Inferior parietal cortex (tissue), 1 donor: ENCODE measurements around the gene CDK11B.
"Not testable (repeated sequence)": the region's sequence is repeated elsewhere in the genome, so short reads cannot be mapped to it uniquely, and the experiment has no call there.

ENCODE experiments used
- DNase-seq: peaks from one replicate; pipeline ENCODE4 v3.0.0-alpha.2; 2016; ENCODE audit errors: extremely low spot score

The CDK11B gene

DNA sequence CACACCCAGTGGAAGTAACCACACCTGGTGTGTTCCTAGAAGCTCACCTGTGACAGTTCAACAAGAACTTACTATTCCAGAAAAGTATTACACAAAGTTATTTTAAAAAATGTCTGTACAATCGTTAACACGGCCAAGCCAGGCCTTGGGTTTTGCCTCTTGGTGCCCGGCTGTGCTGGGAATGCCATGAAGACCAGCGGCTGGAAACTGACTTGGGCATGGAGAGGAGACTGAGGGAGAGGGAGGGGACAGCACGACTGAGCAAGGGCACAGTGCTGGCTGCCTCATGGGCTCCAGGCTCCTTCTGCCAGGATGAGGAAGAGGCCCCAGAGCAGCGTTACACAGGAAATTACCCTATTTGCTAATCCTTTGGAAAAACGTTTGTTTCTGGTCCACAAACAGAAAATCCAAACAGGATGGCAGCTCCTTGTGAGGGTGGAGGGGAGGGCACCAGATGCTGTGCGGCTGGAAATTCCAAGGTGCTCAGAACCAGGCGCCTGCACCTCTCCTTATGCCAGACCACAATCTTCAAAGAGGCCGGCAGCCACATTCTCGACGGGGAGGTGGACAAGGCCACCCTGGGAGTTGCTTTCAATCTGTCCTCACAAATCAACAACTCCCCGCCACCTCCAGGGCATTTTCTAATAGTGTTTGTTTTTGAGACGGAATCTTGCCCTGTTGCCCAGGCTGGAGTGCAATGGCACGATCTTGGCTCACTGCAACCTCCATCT, 4.2 kb upstream of the CDK11B start:
- DNase-seq: not testable (repeated sequence)

DNA sequence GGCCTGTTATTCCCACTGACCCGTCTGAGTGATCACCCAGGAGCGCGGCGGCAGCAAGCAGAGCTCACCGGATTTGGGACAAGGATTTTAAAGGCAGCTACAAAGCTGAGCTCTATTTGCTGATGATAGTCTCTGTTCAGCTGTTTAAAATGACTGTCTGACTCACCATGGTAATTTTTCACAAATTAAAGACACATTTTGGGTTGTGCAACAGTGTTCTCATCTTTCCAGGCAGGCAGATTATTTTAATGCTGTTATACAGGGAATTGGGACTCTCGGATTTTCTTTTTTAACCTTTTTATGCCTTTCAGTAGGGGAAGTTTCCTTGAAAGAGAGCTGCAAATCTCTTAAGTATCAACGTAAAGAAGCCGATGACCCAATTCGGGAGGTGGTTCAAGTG, 3.6 kb upstream of the CDK11B start:
- DNase-seq: not testable (repeated sequence)

DNA sequence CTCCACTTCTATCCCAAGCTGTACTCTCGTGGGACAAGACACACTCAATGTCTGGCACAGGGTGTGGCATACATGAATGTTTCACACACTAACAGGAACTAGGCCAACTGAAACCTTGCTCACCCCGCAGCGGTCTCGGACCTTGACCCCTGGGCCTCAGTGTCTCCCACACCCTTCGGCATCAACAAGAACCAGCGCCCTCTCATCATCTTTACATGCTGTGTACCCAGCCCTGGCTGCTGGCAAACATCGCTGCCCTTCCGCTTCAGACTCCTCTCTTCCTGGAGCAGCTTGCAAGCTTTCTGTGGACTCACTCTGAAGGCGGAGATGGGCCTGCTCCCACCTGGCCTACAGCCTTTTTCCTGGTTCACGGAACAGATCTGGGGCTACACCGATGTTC, 10.5 kb downstream of the CDK11B start:
- DNase-seq: not testable (repeated sequence)

DNA sequence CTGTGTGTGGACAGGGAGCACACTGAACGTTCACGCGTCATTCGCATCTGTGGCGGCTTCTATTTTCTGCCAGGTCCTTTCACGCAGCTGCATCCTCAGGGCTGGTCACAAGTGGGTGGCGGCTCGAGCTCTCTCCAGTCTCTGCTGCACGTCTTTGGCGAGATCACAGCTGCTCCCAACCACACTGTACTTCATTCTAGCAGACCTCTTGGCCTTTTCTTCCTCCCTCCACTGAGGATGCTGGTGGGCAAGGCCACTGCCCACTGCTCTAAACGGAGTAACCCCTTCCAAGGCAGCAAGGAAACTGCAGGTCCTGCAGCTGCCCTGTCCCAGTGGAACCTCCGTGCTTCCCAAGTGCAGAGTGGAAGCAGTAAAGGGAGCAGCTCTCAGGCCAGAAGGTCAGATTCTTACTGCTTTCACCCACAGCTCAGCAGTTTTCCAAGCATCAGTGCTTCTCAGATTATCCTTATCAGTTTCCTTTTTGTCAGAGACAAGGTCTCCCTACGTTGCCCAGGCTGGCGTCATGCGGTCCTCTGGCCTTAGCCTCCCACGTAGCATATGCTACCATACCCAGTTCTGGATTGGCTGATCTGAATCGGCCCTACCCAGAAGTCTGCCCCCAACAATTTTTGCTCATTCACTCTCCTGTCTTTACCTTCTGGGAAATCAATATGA, 11.1 kb downstream of the CDK11B start:
- DNase-seq: not testable (repeated sequence)

DNA sequence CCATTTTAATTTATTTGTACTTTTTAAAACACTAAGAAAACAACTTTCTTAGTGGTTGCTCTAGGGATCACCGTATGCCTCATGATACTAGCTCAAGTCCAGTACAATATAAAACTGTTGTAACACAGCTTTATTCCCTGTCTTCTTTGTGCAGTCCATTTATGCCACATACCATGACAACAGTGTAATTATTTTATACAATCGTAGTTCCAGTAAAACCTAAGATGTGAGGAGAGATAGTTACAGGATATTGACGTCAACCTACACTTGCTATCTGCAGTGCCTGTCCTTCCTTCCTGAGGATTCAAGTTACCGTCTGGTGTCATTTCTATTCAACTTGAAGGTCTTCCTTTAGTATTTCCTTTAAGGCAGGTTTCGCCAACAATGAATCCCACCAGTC, 12.5 kb downstream of the CDK11B start:
- not testable (repeated sequence) for DNase-seq

DNA sequence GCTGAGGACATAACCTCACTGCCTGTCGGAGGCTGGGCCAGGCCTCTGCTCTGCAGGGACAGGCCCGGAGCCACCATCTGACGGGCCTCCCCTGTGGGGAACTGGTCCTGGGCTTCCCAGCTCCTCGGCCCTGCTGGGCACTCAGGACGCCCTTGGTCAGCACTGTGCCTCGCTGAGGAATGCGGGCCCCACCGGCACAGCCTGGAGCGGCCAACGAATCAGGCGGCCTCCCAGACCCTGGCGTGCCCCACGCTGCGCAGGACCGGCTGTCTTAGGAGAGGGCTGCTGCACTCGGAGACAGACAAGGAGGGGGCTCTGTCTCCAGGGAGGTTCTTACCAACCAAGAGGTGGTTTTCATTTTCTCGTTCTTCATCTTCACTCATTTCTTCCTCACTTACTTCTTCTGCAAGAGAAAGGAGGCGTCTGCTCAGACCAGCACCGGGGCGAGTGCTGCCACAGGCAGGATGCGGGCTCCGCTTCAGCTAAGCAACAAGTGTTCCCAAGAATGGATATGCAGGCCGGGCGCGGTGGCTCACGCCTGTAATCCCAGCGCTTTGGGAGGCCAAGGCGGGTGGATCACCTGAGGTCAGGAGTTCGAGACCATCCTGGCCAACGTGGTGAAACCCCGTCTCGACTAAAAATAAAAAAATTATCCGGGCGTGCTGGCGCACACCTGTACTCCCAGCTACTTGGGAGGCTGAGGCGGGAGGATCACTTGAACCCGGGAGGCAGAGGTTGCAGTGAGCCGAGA, 17.9 kb downstream of the CDK11B start:
- DNase-seq: not testable (repeated sequence)

DNA sequence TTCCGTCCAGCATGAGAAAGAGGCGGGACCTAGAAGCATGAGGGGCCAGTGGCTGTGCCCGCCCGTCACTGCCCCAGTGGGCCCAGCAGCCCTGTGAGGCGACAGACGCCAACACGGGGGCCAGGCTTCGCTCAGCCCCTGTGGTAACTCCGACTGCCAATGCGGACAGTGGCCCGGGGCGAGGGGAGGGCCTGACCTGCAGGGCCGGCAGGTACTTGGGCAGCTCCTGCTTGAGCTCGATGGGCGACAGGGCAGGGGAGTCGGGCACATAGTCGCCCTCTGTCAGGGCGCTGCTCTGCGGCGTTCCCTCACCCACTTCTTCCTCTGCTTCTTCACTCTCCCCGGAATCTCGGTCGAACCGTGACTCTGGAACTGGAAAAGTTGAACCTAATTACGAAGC, 18.7 kb downstream of the CDK11B start:
- not testable (repeated sequence) for DNase-seq

DNA sequence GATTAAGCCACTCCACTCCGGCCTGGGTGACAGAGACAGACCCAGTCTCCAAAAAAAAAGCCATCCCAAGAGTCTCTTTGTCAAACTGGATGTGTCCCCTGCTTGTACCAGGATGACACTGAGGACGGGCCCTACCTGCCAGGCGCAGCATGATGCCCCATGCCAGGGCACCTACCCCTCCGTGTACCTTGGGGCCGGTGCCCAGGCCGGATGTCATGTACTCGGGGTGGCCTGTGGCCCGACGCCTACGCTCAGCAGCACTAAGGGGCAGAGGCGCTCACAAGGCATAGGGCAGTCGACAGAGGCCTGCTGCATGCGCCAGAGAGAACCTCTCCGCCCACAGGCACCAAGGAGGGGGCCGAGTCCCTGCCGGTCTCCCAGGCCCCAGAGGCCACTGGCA, 19.4 kb downstream of the CDK11B start:
- DNase-seq: not testable (repeated sequence)

DNA sequence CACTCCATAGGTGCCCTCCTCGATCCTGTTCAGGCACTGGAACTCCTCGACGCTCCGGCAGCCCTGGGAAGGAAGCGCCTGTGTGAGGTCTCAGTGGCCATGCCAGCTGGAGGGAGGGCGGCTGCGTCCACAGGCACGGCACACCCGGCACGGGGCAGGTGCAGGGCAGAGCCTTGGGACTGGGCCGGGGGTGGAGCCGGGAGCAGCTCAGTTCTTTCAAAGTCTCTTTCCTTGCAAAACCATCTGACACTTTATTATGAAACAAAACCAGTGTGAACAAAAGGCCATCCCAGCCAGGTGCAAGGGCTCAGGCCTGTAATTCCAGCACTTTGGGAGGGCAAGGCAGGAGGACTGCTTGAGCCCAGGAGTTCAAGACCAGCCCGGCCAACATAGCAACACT, 20.3 kb downstream of the CDK11B start:
- DNase-seq: not testable (repeated sequence)

DNA sequence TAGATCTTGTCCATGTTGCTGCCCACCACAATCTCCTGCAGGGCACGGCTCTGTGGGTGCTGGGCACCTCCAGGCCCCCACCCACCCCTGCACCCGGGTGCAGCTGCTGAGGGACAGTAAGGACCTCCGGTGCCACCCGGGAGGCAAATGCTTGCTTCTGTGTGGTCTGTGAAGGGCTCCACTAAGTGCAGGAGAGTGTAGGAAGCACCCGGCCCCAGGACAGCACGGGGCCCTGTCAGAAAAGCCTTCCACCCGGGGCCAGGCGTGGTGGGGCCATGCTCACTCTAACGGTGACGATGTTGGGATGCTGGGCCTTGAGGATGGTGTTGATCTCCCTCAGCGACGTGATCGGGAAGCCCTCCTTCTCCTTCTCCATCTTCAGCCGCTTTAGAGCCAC, 21.3 kb downstream of the CDK11B start:
- not testable (repeated sequence) for DNase-seq

DNA sequence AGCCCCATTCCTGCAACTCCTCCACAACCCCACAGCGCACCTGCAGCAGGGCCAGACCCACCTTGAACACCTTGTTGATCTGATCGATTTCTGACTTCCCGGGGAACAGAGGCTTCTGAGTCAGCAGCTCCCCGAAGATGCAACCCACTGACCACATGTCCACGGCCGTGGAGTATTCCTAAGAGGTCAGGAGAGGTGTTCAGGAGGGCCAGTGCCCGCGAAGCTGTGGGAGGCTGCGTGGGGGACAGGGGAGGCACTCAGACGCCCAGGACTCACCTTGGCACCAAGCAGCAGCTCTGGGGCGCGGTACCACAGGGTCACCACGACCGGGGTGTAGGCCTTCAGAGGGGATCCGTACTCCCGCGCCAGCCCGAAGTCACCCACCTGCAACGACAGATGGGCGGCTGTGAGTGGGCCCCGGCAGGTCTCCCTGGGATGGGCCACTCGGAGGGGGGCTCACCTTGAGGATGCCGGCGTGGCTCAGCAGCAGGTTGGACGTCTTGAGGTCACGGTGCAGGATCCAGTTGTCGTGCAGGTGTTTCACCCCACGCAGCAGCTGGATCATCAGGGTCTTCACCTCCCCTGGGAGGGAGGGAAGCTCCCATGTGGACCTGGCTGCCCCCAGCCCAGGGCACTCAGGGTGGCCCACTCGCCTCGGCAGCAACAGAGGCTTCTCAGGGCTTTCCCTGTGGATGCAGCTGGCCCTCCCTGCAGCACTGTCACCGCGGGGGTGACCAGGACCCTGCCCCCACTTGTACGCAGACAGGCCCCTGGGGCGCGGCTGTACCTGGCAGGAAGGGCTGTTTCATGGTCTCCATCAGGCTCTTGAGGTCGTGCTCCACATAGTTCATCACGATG, 22.0 kb downstream of the CDK11B start:
- not testable (repeated sequence) for DNase-seq

DNA sequence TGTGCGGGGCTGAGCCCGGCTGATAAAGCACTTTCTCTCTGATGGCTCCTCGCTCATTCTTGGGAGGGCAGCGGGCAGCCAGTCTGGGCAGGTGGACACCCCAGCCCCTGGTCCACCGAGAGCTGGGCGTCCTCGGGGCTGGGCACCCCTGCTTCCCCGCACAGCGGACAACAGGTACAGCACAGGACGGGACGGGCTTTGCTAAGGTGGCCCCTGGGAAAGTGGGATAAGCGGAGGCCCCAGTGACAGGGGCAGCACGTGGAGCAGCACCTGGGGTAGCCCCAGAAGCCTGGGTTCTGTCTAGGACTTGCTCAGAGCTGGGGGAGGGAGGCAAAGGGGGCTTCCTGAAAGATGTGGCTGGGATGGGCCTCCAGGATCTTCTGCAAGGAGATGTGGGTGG, 24.2 kb downstream of the CDK11B start:
- DNase-seq: not testable (repeated sequence)

DNA sequence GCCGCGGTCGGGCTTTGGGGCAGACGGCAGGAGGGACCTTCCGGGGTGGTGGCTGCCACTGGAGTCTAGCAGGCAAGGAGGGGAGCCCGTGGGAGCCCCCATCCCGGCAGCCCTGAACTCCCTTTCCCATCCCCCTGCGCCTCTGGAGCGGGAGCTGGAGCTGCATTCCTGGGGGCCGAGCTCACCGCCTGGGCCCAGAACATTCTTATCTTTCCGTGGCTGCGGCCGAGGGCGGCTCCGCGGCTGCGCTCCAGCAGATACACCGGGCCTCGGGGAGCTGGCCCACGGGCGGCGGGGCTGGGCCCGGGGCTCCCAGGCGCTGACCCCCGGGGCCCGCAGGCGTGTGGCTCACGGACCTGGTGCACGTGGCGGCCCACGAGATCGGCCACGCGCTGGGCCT, 25.4 kb downstream of the CDK11B start:
- not testable (repeated sequence) for DNase-seq

DNA sequence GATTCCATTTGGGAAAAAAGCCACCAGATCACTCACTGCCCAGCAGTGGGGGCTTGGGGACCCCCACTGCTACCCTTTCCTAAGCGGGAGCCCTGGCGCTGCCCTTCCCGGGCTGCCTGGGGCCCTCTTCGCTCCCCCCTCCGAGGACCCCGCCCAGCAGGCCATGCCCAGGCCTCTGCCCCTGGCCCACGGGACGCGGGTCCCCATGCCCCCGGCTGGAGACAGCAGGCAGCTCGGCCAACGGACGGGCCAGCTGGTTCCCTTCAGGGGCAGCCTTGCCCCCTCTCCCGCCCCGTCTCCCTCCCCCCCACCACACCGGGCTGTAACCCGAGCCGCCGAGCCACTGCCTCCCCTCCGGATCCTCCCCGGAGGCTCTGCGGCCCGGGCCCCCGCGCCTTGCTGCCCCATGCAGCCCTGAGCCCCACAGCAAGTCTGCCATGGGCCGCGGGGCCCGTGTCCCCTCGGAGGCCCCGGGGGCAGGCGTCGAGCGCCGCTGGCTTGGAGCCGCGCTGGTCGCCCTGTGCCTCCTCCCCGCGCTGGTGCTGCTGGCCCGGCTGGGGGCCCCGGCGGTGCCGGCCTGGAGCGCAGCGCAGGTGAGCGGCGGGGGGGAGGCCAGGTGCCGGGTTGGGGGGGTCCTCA, 26.9 kb downstream of the CDK11B start, which contains the start of gene MMP23B:
Gene MMP23B (plus strand): TSS at position 392 of the 639 bp plus-strand sequence. CDS start 46 bp downstream, at position 438.
- DNase-seq: no peak

DNA sequence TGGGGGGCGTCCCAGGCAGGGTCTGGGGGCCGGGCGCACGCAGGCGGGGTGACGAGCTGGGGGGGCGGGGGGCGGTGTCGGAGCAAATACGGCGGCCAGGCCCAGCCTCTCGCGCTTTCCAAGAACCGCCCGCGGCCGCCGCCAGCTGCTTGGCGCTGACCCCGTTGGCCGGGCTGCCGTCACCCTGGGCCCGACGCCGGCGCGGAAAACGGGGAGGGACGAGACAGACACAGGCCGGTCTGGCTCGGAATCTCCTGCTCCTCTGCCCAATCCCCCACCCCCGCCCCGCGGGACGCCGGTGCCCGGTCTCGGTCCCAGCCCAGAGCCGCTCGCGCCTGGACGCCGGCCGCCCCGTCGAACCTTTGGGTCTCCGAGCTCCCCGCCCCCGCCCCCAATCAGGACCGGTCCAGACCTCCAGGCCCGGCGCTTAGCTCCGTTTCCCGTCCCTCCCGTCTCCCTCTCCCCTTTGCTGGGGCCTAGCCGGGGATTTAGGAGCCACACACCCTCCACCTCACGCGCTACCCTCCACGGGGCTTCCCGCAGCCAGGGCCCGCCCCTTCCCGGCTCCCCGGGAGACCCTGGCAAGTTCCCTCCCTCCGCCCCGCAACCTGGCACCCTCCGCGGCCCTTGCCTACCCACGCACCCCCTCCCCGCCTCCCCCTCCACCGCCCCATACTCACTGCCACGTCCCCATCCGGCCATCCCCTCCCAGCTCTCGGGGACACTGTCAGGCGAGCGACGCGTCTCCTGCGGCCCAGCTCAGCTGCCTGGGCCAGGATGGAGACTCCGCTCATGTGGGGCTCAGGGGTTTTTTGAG, 27.6 kb downstream of the CDK11B start:
- DNase-seq: no peak

DNA sequence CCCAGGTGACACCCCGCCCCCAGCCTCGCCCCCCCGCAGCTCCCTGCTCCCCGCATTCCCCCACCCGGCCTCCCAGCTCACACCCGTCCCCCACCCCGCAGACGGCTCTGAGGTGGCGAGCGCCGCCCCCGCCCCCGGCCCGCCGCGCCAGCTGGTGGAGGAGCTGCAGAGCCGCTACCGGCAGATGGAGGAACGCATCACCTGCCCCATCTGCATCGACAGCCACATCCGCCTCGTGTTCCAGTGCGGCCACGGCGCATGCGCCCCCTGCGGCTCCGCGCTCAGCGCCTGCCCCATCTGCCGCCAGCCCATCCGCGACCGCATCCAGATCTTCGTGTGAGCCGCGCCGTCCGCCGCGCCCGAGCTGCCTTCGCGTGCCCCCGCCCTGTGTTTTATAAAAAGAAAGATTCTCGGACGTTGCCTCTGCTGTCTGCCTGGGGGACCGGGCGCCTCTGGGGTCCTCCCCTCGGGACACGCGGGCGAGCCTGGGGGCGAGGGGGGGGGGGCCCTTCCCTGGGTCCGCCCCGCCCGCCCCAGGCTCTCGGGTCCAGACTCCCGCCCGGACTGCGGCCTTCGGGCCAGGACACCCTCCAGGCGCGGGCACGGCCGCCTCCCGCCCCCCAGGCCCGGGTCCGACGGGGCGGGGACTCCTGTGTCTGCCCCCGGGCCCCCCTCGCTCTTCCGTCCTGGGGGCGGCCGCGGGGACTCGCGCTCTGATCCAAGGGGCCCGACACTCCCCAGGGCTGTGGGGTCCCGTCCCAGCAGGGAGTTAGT, 28.4 kb downstream of the CDK11B start:
- no peak for DNase-seq

DNA sequence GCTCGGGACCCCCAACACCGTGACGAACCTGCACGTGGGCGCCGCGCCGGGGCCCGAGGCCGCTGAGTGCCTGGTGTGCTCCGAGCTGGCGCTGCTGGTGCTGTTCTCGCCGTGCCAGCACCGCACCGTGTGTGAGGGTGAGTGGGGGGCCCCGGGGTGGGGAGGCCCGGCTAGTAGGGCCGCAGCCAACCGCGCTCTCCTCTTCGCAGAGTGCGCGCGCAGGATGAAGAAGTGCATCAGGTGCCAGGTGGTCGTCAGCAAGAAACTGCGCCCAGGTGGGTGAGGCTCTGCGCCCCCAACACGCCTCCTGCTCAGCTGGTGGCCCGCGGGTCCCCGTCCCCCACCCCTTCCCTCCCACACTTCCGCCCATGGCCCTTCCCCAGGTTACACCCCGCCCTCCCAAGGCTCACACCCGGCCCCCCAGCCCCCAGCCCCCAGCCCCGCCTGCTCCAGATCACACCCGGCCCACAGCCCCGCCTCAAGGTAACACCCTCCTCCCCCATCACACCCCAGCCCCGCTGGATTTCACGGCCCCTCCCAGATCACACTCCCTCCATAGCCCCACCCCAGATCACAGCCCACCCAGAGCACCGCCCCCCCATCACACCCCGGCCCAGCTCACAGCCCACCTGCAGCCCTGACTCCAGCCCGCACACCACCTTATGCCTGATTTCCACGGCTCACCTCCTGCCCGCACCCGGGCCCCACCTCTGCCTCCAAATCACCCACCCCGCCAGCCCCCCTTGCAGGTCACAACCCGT, 29.2 kb downstream of the CDK11B start:
- no peak for DNase-seq

DNA sequence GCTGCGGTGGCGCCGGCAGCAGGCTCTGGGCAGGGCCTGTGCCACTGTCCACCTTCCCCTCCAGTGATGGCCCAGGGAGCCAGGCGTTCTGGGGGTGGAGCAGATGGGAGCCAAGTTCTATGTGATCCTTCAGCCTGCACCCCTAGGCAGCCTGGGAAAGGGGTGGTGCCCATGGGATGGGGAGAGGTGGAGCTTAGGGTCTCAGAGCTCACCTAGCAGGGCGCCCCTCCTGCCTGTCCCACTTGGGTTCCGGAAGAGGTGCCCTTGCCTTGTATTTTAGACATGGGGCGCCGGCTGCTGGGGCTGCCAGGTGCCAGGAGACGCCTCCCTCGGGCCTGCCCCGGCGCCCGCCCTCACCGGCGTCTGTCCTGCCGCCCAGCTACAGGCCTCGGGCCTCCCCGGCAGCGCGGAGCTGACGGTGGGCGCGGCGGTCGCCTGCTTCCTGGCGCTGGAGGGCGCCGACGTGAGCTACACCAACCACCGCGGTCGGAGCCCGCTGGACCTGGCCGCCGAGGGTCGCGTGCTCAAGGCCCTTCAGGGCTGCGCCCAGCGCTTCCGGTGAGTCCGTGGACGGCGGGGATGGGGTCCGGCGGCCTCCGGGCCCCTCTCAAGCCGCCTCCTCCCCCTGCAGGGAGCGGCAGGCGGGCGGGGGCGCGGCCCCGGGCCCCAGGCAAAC, 29.9 kb downstream of the CDK11B start:
- no peak for DNase-seq
